ENCODE results near the gene VPS13C. TPM values are rescaled to one million over a fixed set of nuclear protein-coding genes. Genes with fewer than 3 reads are reported as not detected.

VPS13C gene
- polyA plus RNA-seq, 6 donors from 2014 or later: 18.4 to 33.6 (median 23.4) TPM

Other genes with a start within 250 kb of the VPS13C start
- gene C2CD4A, start 6.5 kb upstream of the VPS13C start, polyA plus RNA-seq (ENCODE audit: low read depth in 6 of 6): not detected
- not detected for gene C2CD4B, start 104.8 kb upstream of the VPS13C start, polyA plus RNA-seq (ENCODE audit: low read depth in 6 of 6)